Measurements from ENCODE around the gene EIF4G2. TPM values are rescaled to one million over a fixed set of nuclear protein-coding genes. Genes with fewer than 3 reads are reported as not detected.

The EIF4G2 gene
- total and polyA plus RNA-seq, 8 donors: 835 to 1,027 (median 941) TPM

GRCh38 chr11:10758957-10759356, 49.8 kb downstream of the EIF4G2 start:
- Histone ChIP-seq H3K27ac (no peak overlapping the region), H3K36me3 (peaks cover 0 to 45% of the 10 kb centered on the region in 2 donors), H3K4me1 (no peaks in the 10 kb centered on the region), H3K4me3 (no peak overlapping the region), H3K9me3 (no peaks in the 10 kb centered on the region), H3K27me3 (no peaks in the 10 kb centered on the region)
- TF ChIP-seq CTCF (IDR thresholded peaks at IDR 0.05): no peak
- intact Hi-C loops (cut with DNase I): no loop called here
- DNase-seq: no peak
- ATAC-seq: no peak

DNA sequence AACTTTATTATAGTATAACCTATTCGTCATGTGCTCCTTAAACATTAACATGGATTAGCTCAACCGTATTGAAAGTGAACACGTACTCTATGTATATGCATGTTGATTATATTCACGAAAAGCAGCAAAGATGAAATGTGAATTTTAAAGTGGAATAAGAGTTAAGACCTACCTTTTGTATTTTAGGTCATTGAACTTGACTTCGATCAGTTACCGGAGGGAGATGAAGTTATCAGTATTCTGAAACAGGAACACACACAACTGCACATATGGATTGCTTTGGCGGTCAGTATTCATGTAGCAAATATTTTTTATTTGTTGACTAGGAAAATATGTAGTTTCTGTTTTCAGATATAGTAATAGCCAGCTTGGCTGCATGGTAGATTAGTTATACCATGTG, 56.2 kb downstream of the EIF4G2 start:
- H3K4me1 ChIP-seq: peaks cover 0 to 18% of the 10 kb centered on the region in 2 donors
- H3K4me3 ChIP-seq: peak overlapping the region in 1 of 2 donors; percentile 94
- H3K27me3 ChIP-seq: no peaks in the 10 kb centered on the region
- intact Hi-C loops (cut with DNase I): no loop called here
- H3K9me3 ChIP-seq: no peaks in the 10 kb centered on the region
- no peak for DNase-seq
- no peak overlapping the region for H3K27ac ChIP-seq
- H3K36me3 ChIP-seq: peaks cover 0 to 40% of the 10 kb centered on the region in 2 donors
- TF ChIP-seq CTCF (IDR thresholded peaks at IDR 0.05): no peak
- ATAC-seq: no peak

- no peak for TF ChIP-seq CTCF (IDR thresholded peaks at IDR 0.05)
- DNase-seq (no peak), ATAC-seq (no peak)
- Histone ChIP-seq H3K4me1 (peaks cover 0 to 18% of the 10 kb centered on the region in 2 donors), H3K27ac (peak overlapping the region in 1 of 2 donors; percentile 93), H3K4me3 (peak overlapping the region; percentile 74 to 94), H3K27me3 (no peaks in the 10 kb centered on the region), H3K9me3 (no peaks in the 10 kb centered on the region), H3K36me3 (peaks cover 0 to 35% of the 10 kb centered on the region in 2 donors)
- intact Hi-C loops (cut with DNase I): no loop called here
These were observed 56.7 kb downstream of the EIF4G2 start for GRCh38 chr11:10752061-10752460.

DNA sequence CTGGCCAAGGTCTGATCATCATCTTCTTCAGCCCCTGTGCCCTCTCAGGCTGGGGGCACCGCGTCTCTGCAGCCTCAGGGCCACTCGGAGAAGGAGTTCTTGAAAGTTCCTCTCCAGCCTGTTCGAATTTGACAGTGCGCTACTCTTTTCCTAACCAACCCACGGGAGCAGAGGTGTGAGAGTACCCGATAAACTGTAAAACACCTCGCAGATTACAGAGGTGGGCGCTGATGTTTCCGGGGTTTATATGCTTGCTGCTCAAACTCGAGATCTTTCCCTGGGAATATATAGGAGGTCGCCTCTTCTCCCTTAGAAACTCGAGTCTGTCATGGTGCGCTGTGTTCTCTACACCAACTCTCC, 57.2 kb downstream of the EIF4G2 start:
- Histone ChIP-seq H3K4me3 (peak overlapping the region; percentile 74 to 94), H3K27me3 (no peaks in the 10 kb centered on the region), H3K9me3 (no peaks in the 10 kb centered on the region), H3K36me3 (peaks cover 0 to 30% of the 10 kb centered on the region in 2 donors), H3K27ac (peak overlapping the region; percentile 93 to 94), H3K4me1 (peaks cover 0 to 18% of the 10 kb centered on the region in 2 donors)
- DNase-seq (no peak), ATAC-seq (peak; percentile 37)
- TF ChIP-seq CTCF (IDR thresholded peaks at IDR 0.05): no peak
- intact Hi-C loops (cut with DNase I): no loop called here

- peak within 1 kb of the TSS; percentile 93 to 94 for H3K27ac ChIP-seq
- peaks cover 0 to 25% of the 10 kb centered on the region in 2 donors for H3K36me3 ChIP-seq
- H3K27me3 ChIP-seq: no peaks in the 10 kb centered on the region
- no peaks in the 10 kb centered on the region for H3K9me3 ChIP-seq
- peaks cover 0 to 18% of the 10 kb centered on the region in 2 donors for H3K4me1 ChIP-seq
- DNase-seq (peak; percentile 90 to 99 (median 95)), ATAC-seq (peak; percentile 98)
- H3K4me3 ChIP-seq: peak within 1 kb of the TSS; percentile 74 to 94
- TF ChIP-seq CTCF (IDR thresholded peaks at IDR 0.05): no peak
- intact Hi-C loops (cut with DNase I): no loop called here
These were observed 57.7 kb downstream of the EIF4G2 start, which contains the start of gene CTR9 for GRCh38 chr11:10750838-10751580. TSS of gene CTR9 (plus strand) at chr11:10751246. CDS start at chr11:10751413, 167 bp downstream.
